Middle frontal gyrus (tissue), 1 donor: Measurements from ENCODE around the gene COPS9.

Source experiments
- DNase-seq: peaks from one replicate; pipeline ENCODE4 v3.0.0-alpha.2; 2015; ENCODE audit warnings: low spot score; ENCODE audit errors: extremely low spot score

COPS9 gene

DNA sequence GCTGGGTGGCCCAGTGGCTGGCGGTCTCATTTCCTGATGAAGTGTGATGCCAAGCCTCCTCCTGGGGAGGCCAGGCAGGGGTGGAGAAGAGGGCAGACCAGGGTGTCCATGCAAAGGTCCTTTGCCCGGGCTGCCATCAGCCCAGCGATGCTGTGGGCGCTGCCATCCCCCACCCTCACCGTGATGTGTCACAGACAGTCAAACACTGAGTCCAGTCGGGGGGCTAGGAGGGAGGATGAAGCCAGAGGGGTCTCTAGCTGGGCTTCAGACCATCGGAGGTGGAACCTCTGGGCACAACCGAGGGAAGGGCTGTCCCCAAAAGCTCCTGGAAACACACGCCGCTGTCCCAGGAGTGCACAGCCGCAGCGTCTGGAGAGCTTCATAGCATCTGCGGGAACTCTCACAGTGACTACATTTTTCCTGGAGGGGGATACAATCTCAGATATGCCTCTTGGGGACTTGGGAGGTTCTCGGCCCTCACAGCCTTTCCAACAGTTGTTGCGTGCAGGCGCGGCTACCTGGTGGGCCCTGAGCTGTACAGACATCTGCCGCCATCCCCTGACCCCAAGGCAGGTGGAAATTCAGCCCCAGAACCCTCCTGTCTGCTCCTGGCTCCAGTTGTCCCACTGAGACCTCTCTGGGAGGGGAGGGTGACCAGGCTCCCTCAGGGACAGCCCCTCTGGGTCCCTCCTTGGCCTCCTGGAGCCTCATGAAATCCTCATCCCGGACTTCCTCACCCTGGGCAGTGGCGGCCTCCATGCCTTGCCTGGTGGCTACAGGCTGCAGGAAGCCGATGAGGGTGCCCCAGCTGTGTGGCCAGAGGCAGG, 30.9 kb upstream of the COPS9 start:
- no peak for DNase-seq

DNA sequence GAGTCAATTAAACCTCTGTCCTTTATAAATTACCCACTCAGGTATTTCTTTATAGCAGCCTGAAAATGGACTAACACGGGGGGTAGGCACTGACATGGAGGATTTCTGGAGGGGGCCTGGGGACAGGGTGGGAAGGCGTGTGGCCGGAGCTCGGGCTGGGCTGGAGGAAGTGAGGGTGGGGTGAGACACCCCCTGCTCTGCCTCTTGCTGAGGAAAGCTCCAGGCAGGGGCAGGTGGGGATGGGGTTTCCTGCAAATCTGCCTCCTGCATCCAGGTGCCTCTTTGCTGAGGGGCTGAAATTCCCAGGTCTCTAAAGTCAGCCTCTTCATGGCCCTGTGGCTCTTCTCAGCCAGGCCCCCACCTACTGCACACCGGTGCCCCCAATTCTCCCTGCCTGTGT, 30.1 kb upstream of the COPS9 start:
- DNase-seq, result no peak

DNA sequence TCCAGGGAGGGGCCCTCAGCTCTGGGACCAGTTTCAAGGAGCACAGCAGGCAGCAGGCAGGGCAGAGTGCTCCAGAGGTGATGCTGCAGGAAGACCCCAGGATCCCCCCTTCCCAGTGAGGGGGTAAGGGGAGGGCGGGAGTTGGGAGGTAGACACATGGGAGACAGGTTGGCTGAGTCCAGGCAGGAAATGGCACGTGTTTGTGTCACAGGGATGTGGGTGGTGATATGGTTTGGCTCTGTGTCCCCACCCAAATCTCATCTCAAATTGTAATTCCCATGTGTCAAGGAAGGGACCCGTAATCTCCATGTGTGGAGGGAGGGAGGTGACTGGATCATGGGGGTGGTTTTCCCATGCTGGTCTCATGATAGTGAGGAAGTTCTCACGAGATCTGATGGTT, 29.6 kb upstream of the COPS9 start:
- DNase-seq, result no peak

DNA sequence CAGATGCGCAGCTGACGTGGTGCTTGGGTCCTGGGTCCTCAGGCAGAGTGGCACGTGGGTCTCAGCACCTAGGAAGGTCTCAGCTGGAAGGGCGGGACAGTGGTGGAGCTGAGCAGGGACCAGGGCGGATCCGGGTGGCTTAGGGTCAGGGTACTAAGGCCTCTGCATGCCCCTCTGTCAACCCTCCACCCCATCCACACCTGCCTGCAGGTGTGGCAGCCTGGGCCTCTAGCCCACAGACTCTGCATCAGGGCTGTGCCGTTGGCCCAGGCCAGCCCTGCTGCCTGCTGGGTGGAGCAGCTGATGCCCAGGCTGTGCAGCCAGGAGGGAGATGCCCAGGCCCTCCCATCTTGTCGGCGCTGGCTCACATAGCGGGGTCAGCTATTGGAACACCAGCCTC, 28.9 kb upstream of the COPS9 start:
- DNase-seq, result no peak

DNA sequence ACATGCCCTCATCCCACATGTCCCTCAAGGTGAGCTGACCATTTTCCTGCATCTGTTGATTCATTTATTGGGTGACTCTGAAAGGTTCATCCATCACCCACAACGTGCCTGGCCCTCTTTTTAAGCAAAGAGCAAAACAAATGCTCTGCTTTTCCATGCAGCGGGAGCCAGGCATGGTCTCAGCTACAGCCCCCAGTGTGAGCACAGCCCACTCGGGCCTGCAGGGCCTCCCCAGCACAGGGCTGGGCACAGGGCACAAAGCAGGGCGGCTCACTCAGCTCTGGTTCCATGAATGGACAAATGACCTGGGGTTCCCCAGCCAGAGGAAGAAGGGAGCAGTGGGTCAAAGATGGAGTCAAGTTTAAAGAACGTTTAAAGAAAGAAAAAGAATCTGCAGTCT, 28.5 kb upstream of the COPS9 start:
- DNase-seq, result no peak

DNA sequence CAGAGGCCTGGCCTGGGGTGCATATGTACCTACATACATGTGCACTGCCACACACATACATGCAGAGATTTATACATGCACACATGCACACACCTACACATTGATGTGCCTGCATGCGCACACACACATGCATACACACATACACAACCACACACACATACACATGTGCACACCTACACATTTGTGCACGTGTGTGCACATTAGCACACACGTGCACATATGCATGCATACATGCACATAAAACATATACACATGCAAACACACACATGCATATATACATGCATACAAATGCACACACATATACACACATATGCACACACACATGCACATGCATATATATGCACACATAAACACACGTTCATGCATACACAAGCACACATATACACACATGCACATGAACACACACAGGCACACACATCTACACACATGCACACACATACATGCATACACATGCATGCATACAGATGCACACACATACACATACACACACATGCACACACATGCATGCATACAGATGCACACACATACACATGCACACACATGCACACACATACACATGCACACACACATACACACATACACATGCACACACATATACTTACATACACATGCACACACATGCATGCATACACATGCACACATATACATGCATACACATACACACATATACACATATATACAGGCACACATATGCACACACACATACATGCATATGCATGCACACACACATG, 27.9 kb upstream of the COPS9 start:
- DNase-seq, result no peak

DNA sequence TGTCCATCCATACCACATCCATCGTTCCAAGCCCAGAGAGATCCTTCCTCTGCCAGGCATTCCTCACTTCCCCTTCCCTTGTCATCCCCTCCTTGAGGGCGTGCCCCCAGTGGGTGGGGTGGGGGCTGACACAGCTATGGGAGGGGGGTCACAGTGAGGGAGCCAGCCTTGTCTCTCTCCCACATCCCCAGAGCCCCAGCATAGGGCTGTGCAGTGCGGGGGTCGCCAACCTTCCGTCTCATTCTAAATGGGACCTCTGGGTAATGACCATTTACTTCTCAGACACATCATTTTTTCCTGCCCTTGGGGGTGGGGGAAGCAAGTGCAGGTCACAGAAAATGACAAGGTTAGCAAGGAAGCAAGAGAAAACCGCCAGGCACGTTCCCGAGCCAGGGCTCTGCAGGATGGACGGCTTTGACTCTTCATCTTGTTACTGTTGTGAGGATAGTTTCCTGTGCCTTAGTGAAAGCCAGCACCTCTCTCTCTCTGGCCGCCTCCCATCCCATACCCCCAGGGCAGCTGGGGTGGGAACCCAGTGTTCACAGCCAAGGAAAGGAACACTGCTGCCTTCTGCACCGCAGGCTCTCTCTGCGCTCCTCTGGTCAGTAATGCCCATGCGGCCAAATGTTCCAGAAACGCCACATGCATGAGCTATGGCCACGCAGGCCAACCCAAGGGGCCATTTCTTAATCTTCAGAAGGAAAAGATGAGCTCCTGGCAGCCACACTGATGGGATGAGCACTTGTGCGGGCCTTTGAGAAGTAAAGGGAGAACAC, 27.0 kb upstream of the COPS9 start:
- no peak for DNase-seq

DNA sequence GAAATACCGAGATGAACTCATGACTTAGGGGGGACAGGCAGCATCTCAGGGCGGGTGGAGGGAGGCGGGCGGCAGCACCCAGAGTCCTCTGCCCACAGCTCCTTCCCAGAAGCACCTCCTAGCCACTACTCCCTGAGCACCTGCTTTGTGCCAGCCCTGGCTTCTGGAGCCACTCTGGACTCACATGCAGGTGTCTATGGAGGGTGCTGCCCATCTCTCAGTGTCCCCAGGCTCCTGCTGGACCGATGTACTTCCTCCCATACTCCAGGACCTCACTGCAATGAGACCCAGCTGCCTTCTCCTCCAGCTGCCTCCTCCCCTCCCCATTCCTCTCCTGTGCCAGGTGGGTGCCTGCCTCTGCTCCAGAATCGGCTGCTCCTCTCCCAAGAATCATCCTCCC, 26.4 kb upstream of the COPS9 start:
- no peak for DNase-seq

DNA sequence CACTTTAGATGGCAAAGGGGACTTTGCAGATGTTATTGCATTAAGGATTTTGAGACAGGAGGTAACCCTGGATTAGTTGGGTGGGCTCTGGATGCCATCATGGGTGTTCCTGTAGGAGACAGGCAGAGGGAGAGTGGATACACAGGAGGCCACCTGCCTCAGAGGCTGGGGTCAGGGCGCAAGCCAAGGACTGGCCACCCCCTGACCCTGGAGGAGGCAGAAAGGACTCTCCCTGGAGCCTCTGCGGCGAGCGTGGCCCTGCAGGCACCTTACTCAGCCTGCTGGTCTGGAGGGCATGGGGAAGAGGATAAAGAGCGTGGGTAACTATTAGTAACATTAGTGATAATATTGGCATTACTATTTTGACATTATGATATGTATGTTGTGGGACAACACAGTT, 25.9 kb upstream of the COPS9 start:
- no peak for DNase-seq

DNA sequence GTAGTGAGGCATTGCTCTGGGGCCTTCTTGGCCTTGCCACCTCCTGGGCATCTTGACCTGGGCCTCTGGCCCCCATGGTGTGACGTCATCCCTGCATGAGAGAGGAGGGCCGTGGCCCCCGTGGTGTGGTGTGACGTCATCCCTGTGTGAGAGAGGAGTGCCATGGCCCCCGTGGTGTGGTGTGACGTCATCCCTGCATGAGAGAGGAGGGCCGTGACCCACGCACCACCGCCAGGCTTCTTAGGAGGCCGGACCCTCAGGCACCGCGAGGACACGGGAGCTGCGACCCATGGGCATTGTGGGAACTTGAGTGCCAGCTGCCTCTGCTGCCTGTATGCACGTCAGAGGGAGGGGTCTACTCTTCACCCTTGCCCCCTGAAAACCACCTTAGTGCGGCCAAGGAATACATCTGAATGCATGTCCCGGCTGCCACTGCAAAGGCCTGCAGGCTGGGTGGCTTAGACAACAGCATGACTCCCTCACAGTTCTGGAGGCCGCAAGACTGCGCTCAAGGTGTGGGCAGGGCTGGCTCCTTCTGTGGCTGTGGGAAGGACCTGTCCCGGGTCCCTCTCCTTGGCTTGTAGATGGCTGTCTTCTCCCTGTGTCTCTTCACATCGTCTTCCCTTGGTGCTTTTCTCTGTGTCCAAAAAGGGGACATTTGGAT, 25.1 kb upstream of the COPS9 start:
- DNase-seq, result no peak

DNA sequence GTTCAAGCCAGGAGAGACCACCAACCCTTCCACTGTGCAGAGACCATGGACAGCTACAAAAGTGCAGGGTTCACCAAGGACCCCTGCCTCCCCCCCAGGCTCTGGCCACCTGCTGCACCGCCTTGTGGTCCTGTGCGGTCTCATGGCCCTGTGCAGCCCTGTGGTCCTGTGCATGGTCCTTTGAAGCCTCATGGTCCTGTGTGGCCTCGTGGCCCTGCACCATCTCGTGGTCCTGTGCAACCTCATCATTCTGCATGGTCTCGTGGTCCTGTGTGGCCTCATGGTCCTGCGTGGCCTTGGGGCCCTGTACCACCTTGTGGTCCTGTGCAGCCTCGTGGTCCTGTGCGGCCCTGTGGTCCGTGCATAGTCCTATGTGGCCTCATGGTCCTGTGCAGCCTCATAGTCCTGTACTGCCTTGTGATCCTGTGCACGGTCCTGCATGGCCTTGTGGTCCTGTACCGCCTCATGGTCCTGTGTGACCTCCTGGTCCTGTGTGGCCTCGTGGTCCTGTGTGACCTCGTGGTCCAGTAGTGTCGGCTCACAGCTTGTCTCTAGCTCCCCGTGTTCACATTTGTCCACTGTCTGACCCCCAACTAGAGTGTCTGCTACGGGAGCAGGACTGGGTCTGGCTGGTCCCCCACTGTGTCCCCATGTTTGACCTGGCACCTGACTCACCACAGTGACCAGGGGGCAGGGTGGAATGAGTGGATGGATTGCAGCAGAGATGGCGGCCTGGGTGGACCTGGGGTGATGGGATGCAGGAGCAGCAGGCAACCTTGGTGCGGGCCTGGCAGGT, 24.4 kb upstream of the COPS9 start:
- DNase-seq, result no peak

DNA sequence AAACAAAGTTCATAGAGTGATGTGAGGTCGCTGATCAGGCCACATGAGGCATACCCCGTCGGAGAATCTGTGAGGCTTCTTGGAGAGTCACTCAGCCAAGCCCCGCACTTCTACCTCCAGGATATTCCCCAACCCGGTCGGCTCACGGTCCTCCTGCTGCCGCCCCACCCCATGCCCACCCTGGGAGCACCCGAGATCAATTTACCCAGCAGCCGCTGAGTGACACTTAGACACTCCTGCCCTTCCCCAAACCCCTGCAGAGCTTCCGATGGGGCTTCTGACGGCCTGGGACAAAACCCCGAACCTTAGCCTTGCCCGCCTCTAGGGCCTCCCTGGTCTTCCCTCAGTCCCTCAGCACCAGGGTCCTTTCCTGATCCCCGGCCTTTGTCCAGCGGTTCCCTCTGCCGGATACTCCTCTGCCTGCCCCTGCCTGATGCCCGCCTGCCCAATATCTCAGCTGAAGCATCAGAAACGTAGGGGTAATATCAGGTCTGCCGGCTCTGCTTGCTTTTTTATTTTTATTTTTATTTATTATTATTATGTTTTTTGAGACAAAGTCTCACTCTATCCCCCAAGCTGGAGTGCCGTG, 23.2 kb upstream of the COPS9 start:
- no peak for DNase-seq

DNA sequence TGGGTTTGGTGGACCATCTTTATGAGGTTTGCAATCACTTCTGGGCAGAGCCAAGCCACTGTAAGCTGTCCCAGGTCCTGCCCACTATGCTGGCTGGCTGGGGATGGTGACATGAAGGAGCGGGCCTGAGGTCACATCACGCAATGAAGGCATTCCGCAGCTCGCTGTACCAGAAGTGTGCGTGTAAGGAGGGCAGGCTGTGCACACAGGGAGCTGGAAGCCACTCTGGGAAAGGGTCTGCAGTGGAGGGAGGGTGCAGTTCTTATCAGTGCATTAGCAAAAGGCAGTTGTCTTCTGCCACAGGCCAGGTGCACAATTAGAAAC, 21.0 kb upstream of the COPS9 start:
- no peak for DNase-seq

DNA sequence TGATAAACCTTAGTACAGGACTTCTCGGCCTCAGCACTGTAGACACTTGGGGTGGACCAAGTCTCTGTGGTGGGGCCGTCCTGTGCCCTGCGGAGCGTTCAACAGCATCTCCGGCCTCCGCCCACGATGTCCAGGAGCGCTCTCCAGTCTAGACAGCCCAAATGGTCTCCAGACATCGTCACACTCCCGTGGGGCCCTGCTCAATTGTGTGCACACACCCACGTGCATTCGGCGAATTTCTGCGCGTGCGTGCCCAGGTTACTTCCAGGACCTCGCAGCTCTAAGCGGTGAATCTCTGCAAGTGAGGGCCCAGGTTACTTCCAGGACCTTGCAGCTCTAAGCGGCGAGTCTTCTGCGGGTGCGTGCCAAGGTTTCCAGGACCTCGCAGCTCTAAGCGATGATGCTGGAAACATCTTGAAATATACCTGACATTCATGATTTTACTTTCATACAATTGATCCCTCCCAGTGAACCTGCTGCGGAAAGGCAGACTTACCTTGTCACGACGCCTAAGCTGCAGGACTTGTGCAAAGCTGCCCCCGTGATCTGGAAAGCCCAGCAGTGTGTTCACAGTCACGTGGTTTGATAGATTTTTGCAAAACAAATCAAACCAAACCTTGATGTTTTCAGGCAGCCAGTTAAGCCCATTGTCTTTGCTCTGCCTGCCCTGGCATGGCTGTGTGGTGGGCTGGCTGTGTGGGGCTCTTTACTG, 20.5 kb upstream of the COPS9 start:
- no peak for DNase-seq

DNA sequence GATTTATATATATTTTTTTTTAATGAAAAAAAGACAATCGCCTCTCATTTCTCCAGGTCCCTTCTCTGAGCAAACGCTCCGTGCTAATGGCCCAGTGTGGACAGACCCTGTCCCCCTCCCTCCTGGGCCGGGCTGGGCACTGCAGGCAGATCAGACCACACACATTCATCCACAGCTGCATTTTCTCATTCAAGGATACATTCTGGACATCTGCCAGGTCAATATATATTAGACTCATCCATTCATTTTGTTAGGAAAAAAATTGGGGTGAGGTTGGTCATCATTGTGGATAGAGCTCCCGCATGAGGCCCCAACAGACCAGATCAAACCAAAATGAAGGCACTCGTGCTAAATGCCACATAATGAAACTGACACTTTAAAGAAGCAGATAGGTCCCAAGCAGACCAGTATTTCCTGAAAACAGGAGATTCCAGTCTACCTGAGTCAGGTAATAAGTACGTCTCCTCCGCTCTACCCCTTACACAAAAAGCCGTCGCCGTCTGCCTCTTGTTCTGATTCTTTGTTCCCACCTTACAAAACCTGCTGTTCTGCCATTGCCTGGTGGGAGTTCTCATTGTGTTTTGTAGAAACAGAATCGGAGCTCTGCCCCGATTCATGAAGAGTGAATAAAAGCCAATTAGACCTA, 19.8 kb upstream of the COPS9 start:
- DNase-seq, result no peak

DNA sequence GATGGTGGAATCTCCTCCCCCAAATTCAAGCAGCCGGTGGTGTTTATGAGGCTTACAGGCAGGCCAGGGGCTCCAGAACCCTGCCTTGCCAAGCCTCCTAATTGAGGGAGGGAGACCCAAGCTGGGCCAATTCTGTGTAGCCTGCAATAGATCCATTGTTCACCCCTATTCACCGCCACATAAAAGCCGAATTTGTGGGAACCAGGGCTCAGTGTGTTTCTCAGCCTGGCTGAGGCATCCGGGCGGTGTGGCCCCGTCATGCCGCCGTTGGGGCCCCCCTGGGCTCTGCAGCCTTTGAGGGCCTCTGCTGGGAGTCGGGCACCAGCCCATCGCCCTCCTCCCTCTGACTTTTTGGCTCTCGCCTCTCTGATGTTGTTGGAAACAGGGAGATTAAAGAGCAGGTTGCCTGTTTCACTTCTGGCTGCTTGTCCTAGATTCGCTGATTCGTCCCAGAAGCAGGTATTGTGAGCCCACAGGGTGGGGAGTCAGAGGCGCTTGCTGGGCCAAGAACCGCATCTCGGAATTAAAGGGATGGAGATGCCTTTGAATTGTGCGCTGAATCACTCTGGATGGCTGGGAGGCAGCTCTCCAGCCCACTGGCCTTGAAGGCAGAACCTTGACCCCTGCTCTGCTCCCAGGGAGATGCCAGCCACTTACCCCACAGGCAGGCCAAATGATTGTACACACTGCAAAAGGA, 19.1 kb upstream of the COPS9 start:
- peak; percentile 11 for DNase-seq

DNA sequence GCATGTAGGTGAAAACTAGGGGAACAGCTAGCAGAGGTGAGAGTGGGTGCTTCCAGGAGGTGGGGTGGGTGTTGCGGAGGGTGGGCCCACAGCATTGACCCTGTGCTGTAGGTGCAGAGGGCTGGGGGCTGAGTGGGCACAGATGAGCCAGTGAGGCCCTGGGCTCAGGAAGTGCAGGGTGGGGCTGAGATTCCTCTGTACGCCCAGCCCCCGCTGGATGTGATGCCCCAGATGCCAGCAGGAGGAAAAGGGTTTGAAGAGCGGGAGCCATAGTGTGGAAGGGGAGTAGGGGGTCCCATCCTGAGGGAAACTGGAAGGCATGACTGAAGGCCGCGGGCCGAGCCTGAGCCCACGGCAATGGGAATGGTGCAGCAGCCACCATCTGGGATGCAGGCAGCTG, 18.5 kb upstream of the COPS9 start:
- no peak for DNase-seq

DNA sequence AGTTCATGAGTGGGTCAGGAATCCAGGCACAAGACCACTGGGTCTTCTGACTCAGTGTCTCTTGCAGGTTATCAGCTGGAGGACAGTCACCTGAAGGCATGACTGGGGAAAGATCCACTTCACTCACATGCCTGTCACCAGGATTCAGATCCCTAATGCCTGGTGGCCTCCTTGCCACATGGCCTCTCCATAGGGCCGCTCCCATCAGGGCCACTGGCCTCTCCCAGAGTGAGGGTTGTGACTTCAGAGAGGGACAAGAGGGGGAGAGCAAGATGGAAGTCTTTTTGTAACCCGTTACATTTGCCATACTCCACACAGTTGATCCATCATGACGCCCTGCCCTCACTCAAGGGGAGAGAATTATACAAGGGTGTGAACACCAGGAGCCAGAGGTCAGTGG, 17.3 kb upstream of the COPS9 start:
- no peak for DNase-seq

DNA sequence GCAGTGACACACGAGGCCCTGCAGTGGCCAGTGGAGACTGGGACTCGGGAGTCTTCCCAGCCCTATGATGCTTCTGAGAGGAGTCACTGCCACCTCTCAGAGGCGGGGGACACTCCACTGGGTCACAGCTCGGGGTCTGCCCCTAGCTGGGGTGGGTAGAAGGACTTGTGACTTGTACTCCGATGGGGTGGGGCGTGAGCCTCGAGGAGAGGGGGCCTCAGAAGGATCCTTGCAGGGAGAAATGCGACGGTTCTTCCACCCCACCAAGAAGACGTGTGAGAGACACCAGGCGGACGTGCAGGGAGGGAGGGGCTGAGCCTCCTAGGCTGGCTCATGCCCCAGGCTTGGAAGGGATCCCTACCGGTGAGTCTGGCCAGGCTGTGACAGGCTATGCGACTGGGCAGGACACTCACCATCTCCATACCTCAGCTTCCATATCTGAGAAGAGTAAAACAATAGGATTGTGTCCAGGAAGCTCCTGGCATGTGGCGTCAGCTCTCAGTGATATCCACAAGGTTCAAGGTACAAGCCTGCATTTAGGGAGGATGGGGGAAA, 15.4 kb upstream of the COPS9 start:
- DNase-seq, result no peak
